ENCODE data around the gene TRPV6. TPM values are rescaled to one million over a fixed set of nuclear protein-coding genes. Genes with fewer than 3 reads are reported as not detected.

TRPV6 gene
- total and polyA plus RNA-seq, 7 donors, result 0.19 to 0.60 TPM; not detected in 5

DNA sequence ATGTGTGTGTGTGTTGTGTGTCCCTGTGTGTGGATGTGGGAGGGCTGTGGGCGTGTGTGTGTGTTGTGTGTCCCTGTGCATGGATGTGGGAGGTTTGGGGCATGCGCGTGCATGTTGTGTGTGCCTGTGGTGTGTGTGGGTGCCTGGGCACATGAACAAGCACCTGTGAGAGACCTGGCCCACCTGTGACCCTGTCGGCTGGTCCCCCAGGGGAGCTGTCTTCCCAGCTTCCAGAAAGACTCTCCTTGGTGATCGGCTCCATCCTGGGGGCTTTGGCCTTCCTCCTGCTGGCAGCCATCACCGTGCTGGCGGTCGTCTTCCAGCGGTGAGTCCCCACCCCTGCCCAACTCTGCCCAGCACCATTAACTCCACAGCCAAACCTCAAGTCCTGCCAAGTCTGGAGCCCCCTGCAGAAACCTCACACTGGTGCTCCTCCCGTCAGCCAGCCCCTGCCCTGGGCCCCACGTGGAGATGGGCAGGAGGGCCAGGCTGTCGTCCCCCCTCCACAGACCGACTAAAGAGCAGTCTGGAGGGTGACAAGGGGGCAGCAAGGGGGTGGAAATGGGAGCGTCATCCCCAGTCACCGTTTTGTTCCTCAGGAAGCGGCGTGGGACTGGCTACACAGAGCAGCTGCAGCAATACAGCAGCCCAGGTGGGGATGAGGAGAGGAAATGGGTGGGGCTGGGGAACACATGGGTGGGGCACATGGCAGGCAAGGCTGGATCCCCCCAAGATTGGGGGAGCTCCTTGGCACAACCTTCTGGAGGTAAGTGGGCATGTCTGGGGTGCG is 18.0 kb downstream of the TRPV6 start:
- Histone ChIP-seq H3K9me3 (no peaks in the 10 kb centered on the region), H3K36me3 (no peaks in the 10 kb centered on the region), H3K27ac (no peak overlapping the region), H3K27me3 (no peaks in the 10 kb centered on the region), H3K4me3 (no peak overlapping the region), H3K4me1 (no peaks in the 10 kb centered on the region)
- intact Hi-C loops (cut with DNase I), result no loop called here
- no peak for TF ChIP-seq POLR2AphosphoS5 (IDR thresholded peaks at IDR 0.05)
- TF ChIP-seq, protein P1, sequence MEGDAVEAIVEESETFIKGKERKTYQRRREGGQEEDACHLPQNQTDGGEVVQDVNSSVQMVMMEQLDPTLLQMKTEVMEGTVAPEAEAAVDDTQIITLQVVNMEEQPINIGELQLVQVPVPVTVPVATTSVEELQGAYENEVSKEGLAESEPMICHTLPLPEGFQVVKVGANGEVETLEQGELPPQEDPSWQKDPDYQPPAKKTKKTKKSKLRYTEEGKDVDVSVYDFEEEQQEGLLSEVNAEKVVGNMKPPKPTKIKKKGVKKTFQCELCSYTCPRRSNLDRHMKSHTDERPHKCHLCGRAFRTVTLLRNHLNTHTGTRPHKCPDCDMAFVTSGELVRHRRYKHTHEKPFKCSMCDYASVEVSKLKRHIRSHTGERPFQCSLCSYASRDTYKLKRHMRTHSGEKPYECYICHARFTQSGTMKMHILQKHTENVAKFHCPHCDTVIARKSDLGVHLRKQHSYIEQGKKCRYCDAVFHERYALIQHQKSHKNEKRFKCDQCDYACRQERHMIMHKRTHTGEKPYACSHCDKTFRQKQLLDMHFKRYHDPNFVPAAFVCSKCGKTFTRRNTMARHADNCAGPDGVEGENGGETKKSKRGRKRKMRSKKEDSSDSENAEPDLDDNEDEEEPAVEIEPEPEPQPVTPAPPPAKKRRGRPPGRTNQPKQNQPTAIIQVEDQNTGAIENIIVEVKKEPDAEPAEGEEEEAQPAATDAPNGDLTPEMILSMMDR (IDR thresholded peaks at IDR 0.05), result no peak
- no peak for TF ChIP-seq POLR2A (IDR thresholded peaks at IDR 0.05)
- TF ChIP-seq EP300 (IDR thresholded peaks at IDR 0.05), result no peak
- DNase-seq, result no peak
- 65 to 78% methylated on average over 18 of the region's 18 CpGs for WGBS, 2 donors

DNA sequence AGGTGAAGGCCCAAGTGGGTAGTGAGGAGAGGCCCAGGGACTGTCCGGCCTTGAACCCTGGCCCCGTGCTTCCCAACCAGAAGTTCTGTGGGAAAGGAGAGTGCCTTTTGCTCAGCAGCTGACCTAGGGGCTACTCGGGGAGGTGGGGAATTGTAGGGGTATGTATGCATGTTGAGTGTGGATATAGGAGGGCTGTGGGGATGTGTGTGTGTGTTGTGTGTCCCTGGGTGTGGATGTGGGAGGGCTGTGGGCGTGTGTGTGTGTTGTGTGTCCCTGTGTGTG is 18.5 kb downstream of the TRPV6 start:
- TF ChIP-seq EP300 (IDR thresholded peaks at IDR 0.05) (no peak), POLR2A (IDR thresholded peaks at IDR 0.05) (no peak), POLR2AphosphoS5 (IDR thresholded peaks at IDR 0.05) (no peak)
- TF ChIP-seq, protein P1 (IDR thresholded peaks at IDR 0.05), result no peak
- no peaks in the 10 kb centered on the region for H3K9me3 ChIP-seq
- 31 to 74% methylated on average over 4 of the region's 4 CpGs for WGBS, 2 donors
- no peaks in the 10 kb centered on the region for H3K36me3 ChIP-seq
- no peak overlapping the region for H3K27ac ChIP-seq
- no peak overlapping the region for H3K4me3 ChIP-seq
- intact Hi-C loops (cut with DNase I), result no loop called here
- no peak for DNase-seq
- H3K4me1 ChIP-seq, result no peaks in the 10 kb centered on the region
- no peaks in the 10 kb centered on the region for H3K27me3 ChIP-seq

DNA sequence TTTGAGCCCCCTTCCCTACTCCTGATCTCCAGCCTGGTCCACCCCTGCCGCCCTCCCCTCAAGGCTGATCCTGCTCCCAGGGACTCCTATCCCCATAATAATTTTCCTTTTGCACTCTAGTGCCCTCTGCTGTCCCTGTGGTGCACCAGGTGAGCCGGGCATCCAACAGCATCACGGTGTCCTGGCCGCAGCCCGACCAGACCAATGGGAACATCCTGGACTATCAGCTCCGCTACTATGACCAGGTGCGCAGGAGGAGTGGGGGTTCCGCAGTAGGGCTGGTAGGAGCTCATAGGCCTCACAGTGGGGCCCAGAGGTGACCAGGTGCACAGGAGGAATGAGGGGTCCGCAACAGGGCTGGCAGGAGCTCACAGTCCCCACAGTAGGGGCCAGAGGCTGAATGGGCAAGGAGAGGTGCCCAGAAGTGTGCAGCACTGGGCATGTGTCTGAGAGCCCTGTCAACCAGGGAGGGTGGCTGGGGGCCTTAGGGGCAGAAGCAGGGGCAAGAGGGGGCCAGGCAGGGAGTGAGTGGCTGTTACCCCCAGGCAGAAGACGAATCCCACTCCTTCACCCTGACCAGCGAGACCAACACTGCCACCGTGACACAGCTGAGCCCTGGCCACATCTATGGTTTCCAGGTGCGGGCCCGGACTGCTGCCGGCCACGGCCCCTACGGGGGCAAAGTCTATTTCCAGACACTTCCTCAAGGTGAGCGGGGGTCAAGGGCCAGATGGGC is 19.0 kb downstream of the TRPV6 start:
- TF ChIP-seq, protein P1 (IDR thresholded peaks at IDR 0.05), result peak; percentile 30 to 63 (median 49)
- TF ChIP-seq EP300 (IDR thresholded peaks at IDR 0.05), result no peak
- TF ChIP-seq POLR2A (IDR thresholded peaks at IDR 0.05), result no peak
- TF ChIP-seq POLR2AphosphoS5 (IDR thresholded peaks at IDR 0.05), result no peak
- no peak overlapping the region for H3K27ac ChIP-seq
- intact Hi-C loops (cut with DNase I), result loop anchor here (1.0 kb wide), 1 partner anchor 12 kb away; no protein-coding TSS in a partner anchor
- H3K9me3 ChIP-seq, result no peaks in the 10 kb centered on the region
- H3K36me3 ChIP-seq, result no peaks in the 10 kb centered on the region
- no peaks in the 10 kb centered on the region for H3K27me3 ChIP-seq
- no peak for DNase-seq
- H3K4me3 ChIP-seq, result no peak overlapping the region
- 23 to 69% methylated on average over 18 of the region's 18 CpGs for WGBS, 2 donors
- no peaks in the 10 kb centered on the region for H3K4me1 ChIP-seq

DNA sequence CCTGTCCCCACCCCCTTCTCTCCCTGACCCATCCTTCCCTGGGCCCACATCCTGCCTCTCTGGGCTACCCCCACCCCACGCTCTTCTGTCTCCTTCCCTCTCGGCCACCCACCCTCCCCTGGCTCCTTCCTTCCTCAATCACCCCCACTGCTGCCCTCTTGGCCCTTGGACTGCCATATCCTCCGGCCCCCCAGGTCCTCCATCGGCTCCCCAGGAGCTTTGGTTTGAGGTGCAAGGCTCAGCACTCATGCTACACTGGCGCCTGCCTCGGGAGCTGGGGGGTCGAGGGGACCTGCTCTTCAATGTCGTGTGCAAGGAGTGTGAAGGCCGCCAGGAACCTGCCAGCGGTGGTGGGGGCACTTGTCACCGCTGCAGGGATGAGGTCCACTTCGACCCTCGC is 19.8 kb downstream of the TRPV6 start:
- Histone ChIP-seq H3K9me3 (no peaks in the 10 kb centered on the region), H3K4me1 (no peaks in the 10 kb centered on the region), H3K27me3 (no peaks in the 10 kb centered on the region), H3K4me3 (no peak overlapping the region), H3K27ac (no peak overlapping the region), H3K36me3 (no peaks in the 10 kb centered on the region)
- intact Hi-C loops (cut with DNase I), result loop anchor here (1.0 kb wide), 1 partner anchor 11 kb away; no protein-coding TSS in a partner anchor
- 57 to 59% methylated on average over 13 of the region's 13 CpGs for WGBS, 2 donors
- no peak for TF ChIP-seq POLR2A (IDR thresholded peaks at IDR 0.05)
- TF ChIP-seq, protein P1 (IDR thresholded peaks at IDR 0.05), result no peak
- TF ChIP-seq POLR2AphosphoS5 (IDR thresholded peaks at IDR 0.05), result no peak
- TF ChIP-seq EP300 (IDR thresholded peaks at IDR 0.05), result no peak
- DNase-seq, result no peak

Measured in sigmoid colon (tissue), 7 donors.